Activated CD4-positive, alpha-beta T cell treated with anti-CD3 and anti-CD28 coated beads, Interleukin-2, Interleukin-6, amounts not matched to agents 100 ng/mL and 50 ng/mL, durations not matched to agents 16 hours and 8 hours (primary cell): Measurements from ENCODE around the gene ENTREP3.
"Not testable (repeated sequence)": the region's sequence is repeated elsewhere in the genome, so short reads cannot be mapped to it uniquely, and the experiment has no call there.

ENCODE experiments used
- DNase-seq: peaks from one replicate; pipeline ENCODE4 v3.0.0-alpha.2; 2020

ENTREP3 gene

DNA sequence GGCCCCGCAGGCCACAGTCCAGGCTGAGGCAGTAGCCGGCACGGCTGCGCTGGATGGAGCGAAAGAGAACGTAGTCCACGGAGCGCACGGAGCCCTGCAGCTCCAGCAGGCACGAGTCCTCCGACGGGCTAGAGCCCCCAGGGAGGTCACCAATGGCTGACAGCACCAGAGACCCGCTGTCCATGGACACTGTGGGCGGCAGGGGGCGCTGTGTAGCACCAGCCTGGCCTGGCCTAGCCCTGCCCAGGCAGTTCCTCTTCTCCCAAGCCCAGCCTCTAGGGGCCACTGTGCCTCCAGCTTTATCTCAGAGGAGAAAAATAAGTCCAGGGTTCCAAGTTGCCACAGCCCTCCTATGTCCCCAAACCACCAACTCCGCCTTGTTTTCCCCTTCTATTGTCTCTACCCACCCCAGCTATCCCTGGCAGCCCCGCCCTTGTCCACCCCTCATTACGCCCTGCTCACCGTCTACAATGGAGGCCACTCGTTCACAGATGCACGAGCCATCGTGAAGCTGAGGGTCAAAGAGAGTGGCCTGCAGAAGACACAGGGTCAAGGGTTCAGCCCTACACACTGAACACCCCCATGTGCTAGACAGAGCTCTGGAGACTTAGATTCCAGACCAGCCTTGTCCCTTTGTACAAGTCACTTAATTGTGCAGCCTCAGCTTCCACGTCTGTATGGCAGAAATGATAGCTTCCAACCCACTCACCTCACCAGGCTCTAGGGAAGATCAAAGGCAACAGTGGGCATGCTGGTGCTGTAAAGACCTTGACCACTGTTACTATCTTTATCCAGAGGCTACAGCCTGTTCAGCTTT lies 4.4 kb downstream of the ENTREP3 start:
- DNase-seq: peak; percentile 98

DNA sequence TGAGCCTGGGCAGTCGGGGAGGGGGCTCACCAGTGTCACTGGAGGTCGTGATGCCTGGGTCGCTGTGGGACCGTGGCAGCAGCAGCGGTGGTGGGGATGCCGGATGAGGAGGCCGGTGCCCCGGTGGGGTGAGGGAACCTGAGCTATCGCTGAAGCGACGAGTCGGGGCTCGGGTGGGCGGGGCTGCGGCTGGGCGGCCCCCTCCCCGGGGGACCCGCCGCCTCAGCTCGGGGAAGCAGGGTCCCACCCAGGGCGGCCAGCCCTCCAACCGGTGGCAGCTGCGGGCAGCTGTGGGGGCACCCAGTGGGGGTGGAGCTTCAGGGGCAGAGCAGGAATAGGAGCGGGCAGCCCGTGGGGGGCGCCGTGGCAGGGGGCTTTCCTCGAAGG lies 5.0 kb downstream of the ENTREP3 start:
- DNase-seq: no peak

DNA sequence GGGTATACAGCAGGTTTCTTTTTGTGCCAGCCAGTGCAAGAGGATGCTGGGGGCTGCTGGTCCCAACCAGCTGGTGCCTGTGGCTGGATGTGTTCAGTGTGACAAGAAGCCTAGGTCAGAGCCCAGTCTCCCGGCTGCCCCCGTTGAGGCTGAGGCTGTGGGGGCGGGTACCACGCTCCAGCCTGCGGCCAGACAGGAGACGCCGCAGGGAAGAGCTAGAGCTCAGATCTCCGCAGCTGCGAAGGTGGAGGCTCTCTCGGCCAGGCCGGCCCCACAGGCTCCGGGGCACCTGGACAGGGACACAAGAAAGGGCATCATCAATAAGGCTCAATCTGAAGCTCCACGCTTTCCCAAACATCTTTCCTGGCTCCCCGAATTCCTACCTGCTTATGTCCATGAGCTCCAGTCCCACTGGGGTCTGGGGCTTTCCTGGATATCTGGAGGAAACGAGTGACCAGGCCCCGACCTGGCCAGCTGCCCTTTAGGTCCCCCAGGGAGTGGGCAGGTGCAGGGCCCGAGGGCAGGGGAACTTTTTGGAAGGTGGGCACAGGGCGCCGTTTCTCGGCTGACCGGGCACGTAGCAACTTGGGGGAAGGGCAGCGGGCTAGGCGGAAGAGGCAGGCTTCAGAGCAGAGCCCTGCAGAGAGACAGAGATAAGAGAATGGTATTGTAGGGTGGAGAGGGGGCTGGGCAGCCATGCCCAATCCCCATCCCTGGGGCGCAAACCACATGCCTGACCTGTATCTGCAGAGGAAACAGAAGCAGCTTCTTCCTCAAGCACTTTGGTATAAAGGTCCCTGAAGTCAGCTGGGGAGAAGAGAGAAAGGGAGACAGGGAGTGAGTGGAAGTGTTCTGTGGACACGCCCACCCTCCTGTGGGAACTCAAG lies 7.4 kb downstream of the ENTREP3 start:
- no peak for DNase-seq

DNA sequence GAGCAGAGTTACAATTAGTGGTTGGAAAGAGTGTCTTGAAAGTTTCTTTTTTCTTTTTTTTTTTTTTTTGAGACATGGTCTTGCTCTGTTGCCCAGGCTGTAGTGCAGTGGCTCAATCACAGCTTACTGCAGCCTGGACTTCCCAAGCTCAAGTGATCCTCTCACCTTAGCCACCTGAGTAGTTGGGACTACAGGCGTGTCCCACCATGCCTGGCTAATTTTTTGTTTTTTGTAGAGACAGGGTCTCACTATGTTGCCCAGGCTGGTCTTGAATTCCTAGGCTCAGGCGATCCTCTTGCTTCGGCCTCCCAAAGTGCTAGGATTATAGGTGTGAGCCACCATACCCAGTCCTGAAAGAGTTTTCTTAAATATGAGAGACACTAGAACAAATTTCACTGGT lies 8.5 kb downstream of the ENTREP3 start:
- DNase-seq: not testable (repeated sequence)

DNA sequence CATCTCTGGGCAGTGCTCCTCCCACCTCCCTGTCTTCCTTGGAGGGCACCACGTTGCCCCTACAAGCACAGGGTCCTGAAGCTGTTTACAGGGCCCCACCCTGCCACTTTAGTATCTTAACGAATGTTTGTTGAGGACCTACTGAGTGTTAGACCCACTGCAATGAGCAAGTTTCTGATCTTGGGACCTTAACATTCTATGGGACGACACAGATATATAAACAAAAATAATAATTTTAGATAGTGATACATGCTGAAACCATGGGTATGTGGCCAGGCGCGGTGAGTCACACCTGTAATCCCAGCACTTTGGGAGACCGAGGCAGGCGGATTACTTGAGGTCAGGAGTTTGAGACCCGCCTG lies 10.1 kb downstream of the ENTREP3 start:
- DNase-seq: no peak

DNA sequence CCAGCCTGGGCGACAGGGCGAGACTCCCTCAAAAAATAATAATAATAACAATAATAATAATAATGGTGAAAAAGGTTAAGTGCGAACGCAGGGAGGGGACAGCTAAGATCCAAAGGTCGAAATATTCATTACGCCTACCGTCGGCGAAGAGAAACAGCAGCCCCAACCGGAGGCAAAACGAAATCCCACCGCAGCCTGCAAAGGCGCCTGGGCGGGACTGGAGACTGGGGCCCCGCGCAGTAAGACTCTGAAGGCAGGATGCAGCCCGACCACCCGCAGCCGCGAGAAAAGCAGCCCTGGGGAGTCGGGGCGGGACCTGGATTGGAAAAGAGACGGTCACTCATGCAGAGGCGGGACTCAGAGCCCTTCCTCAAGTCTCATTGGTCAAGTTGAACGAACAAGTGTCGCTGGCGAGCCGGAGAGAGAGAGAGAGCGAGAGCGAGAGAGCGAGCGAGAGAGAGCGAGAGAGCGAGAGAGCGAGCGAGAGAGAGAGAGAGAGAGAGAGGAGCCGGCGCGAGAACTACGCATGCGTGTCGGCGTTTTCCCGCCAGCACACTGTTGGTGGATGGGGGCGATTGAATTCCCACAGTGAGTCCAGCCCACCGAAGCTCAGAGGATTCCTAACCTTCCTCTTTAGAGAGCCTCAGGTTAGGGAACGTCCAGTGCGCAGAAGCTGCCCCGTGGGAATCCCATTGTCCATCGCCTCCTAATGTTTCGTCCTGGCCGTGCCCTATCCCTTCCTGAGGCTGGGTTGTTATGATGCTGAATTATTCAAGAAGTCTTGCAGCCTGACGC lies 10.7 kb downstream of the ENTREP3 start:
- peak; percentile 99 for DNase-seq

DNA sequence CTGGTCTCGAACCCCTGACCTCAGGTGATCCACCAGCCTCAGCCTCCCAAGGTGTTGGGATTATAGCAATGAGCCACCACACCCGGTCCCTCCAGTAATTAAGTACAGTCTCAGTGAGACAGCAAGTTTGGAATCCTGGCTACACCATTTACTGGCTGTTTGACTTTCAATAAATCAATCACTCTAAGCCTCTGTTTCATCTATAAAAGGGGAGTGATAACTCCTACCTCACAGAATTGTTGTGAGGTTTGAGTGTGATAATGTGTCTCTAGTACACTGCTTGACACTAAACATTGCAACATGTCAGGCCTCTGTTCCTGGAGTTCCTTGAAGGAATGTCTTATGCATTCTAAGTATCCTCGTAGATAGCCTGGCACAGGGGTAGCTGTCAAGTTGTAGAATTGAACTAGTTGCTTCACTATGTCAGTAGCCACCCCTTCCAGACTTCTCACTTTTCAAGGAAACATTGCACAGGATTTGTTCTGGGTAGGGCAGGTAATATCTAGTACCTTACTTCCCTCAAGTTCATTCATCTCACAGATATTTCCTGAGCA lies 12.4 kb downstream of the ENTREP3 start:
- no peak for DNase-seq

DNA sequence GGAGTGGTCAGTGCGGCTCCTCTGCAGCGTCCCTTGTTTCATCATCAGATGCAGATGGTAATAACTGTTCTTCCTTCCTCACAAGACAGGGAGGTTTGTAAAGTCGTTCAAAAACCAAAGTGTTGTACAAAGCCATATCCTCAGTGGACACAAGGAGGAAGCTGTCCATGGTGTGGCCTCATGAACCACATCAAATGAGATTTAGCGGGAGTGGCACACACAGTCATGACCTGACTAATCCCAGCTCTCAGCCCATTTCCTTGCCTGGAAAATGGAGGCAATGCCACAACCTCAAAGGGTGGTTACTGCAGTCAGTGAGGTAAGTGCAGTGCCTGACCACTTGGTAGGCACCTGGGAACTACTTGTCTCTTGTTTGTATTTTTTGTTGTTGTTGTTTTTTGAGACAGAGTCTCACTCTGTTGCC lies 13.4 kb downstream of the ENTREP3 start:
- peak; percentile 41 for DNase-seq

DNA sequence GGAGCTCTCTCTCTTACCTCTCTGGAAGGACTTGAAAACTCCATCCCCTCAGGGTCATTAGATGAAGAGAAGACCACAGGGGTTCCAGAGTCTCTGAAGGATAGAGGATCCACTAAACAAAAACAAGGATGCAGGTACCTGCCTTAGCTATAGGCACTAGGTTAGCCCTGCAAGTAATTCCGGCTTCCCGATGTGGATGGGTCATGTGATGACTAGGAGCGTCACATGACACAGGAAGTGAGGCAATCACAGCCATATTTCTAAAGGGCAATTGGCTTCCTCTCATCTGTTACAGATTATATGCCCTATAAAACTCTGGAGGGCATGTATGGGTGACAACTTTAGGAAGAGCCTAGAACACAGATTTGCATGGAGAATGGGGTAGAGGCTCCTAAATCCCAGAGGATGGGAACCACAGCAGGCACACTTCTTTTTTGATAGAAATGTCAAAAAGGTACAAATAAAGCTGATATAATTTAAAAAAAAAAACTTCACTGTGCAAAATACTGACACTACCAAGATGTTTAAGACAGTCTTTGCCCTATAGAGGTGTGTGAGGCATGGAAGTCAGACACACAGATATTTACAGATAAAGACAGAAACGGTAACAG lies 14.1 kb downstream of the ENTREP3 start:
- DNase-seq: peak; percentile 86

DNA sequence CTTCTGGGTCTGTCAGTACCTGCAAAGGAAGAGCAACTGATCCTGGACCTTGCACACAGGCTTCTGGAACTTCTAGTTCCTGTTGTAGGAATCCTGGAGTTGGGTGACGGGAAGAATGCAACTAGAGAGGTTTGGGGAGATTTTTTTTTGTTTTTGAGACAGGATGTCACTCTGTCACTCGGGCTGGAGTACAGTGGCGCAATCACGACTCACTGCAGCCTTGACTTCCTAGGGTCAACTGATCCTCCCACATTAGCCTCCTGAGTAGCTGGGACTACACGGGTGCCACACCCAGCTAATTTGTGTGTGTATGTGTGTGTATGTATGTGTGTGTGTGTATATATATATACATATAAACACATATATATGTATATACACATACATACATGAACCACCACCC lies 18.8 kb downstream of the ENTREP3 start:
- no peak for DNase-seq

DNA sequence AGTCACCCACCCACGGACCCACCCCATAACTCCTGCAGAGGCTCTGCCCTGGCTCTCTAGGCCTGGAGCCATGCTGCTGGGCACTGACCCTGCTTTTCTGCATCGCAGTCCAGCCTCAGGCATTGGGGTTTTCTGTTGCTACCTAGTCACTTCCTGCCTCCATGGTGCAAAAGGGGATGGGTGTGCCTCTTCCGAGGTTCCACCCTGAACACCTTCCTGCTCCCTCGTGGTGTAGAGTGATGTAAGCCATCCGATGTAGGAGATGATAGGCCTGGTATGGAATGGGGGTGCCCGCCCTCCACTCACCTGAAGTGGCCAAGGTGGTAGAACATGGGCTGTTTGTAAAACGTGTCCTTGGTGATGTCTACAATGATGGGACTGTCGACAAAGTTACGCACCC lies 19.9 kb downstream of the ENTREP3 start:
- DNase-seq: not testable (repeated sequence)

DNA sequence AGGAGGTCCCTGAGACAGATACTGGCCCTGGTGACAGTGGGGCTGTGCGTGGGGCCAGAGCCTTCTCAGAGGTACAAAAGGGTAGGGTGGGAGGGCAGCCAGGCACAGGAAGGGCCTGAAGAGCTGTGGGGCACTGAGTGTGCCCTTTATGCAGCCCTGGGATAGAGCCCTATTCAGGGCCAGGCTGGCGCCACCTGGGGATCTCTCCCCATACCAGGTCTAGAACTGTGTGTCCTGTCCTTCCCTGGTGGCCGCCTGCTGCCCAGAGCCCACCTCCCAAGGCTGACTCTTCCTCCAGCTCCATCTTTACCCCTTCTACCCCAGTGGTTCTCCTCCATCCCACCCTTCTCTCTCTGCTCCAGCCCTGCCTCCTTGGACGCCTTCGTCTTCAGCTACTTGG lies 21.8 kb downstream of the ENTREP3 start:
- DNase-seq: not testable (repeated sequence)

DNA sequence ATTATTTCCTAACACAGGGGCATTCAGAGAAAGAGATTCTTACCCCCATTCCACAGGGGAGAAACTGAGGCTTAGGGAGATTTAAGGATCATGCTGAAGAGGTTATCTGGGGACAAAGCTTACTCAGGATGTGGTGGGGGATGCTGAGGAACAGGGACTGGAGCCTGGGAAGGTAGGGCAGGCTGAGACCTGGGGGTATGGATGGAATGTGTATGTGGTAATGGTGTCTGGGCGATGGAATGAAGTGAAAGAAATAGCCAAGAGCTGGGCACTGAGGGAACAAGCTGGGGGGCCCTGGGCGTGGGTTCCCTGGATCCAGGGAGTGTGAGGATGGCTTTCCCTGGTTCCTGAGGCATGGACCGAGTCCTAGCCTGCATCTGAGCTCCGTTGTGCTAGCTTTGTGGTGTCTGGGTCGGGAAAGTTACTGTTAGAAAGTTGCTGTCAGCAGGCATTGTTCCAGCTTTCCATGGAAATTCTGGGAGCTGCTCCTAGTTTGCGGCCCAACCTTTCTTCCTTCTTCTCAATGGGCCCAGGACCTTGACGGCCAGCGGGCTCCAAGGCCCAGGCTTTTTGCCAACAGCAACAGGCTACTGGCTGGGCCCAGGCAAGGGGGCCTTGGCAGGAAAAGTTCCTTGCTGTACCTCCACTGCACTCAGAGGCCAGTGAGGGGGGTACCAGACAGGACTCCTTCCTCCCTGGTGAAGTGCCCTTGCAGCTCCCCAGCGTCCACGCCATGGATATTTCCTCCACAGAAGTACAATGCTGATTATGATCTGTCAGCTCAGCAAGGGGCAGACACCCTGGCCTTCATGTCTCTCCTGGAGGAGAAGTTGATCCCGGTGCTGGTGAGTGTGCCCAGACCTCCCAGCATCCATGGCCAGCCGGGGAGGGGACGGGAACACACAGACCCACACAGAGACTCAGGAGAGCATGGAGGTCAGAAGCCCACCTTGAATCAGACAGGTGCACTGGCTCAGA lies 23.0 kb downstream of the ENTREP3 start:
- DNase-seq: not testable (repeated sequence)

DNA sequence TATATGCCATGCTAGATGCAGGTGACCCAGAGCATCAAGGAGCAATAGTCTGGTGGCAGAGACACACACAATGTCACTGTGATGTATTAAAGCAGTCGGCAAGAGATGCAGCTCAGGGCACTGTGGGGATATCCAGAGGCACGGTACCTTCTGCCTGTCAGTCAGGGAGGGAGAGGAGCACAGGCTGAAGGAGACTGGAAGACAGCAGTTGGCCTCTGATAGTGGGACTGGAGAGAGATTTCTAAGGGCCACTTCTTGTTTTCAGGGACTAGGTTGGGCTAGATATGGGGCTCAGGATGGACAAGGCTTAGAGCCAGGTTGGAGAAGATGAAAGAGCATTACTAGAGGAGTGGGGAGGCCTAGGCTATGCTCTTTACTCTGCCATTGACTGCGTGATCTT lies 24.0 kb downstream of the ENTREP3 start:
- DNase-seq: not testable (repeated sequence)

DNA sequence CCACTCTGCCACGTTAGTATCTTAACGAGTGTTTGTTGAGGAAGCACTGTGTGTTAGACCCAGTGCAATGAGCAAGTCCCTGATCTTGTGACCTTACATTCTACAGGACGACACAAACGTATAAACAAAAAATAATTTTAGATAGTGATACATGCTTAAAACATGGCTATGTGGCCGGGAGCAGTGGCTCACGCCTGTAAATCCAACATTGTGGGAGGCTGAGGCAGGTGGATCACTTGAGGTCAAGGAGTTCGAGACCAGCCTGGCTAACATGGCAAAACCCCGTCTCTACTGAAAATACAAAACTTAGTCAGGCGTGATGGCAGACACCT lies 27.2 kb downstream of the ENTREP3 start:
- DNase-seq: no peak

DNA sequence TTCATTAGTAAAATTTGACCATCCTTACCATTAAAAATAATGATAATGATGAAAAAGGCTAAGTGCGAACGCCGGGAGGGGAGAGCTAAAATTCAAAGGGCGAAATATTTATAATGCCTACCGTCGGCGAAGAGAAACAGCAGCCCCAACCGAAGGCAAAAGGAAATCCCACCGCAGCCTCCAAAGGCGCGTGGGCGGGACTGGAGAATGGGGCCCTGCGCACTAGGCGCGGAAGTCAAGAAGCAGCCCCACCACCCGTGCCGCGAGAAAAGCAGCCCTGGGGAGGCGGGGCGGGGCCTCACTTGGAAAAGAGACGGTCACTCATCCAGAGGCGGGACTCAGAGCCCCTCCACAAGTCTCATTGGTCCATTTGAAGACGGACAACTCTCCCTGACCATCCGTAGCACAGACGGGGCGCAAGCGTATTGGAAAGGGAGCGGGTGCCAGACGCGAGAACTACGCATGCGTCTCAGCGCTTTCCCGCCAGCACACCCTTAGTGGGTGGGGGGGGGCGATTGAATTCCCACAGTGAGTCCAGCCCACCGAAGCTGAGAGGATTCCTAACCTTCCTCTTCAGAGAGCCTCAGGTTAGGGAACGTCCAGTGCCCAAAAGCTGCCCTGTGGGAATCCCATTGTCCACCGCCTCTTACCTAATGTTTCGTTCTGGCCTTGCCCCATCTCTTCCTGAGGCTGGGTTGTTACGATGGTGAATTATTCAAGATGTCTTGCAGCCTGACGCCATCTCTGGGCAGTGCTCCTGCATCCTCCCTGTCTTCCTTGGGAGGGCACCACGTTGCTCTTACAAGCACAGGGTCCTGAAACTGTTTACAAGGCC lies 27.8 kb downstream of the ENTREP3 start:
- peak; percentile 100 for DNase-seq

DNA sequence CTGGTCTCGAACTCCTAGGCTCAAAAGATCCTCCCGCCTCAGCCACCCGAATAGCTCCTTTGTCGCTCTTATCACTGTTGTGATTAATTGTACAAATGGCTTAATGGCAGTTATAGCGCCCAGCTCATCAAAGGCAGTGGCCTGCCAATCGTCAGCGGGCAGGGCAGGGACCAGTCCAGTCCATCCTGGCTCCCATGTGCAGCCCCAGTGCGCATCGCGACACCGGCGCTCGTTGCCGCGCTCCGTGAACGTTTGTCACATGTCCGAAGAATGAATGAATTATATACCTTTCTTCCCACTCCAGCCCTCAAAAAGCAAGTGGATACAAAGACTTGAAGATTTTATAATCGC lies 28.4 kb downstream of the ENTREP3 start:
- DNase-seq: peak; percentile 60

DNA sequence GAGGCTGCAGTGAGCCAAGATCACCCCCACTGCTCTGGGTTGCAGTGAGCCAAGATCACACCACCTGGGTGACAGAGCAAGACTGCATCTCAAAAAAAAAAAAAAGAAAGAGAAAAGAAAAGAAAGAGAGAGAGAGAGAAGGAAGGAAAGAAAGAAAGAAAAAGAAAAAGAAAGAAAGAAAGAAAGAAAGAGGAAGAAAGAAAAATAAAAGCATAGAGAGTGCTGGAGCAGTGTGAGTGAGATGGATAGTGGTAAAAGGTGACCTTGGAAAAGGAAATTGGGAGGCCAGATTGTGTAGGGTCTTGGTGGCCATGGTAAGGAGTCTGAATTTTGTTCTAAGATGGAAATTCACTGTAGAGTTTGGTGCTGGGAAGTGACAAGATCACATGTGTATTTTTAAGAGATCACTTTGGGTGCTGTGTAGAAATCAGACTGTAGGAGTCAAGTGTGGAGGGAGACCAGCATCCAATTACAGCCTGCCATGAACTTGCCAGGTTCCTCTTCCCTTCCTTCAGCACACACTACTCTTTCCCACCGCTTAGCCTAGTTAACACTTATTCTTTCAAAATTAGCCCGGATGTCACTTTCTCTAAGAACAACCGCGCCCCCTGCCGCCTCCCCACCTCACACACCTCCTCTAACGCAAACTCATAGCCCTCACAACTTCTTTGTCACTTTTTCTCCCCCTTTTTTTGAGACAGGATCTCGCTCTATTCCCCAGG lies 28.9 kb downstream of the ENTREP3 start:
- peak; percentile 84 for DNase-seq

DNA sequence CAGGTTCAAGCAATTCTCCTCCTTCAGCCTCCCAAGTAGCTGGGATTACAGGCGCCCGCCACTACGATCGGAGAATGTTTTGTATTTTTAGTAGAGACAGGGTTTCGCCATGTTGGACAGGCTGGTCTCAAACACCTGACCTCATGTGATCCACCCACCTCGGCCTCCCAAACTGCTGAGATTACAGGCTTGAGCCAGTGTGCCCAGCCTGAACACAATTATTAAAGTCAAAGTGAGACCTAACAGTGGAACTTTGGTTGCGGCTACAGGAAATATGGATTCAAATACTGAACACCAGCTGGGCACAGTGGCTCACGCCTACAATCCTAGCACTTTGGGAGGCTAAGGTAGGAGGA lies 29.9 kb downstream of the ENTREP3 start:
- not testable (repeated sequence) for DNase-seq

DNA sequence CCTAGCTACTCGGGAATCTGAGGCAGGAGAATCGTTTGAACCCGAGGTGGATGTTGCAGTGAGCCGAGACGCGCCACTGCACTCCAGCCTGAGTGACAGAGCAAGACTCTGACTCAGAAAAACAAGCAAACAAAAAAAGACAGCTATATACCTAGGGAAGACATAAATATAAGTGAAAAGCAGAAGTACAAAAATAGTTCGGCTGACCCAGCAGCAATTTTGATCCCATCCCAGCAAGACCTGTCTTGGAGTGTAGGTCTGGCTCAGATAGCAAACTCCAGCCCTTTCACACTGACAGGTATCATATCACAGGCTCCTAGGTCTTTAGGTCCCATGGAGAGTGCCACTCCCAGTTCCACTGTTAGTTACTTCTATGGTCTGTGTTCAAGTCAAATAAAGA lies 32.2 kb downstream of the ENTREP3 start:
- no peak for DNase-seq
